Measurements from ENCODE around the gene CMTM7. TPM values are rescaled to one million over a fixed set of nuclear protein-coding genes. Genes with fewer than 3 reads are reported as not detected.

Gene CMTM7
- total and polyA plus RNA-seq, 12 donors = 5.4 to 19.2 (median 13.0) TPM

DNA sequence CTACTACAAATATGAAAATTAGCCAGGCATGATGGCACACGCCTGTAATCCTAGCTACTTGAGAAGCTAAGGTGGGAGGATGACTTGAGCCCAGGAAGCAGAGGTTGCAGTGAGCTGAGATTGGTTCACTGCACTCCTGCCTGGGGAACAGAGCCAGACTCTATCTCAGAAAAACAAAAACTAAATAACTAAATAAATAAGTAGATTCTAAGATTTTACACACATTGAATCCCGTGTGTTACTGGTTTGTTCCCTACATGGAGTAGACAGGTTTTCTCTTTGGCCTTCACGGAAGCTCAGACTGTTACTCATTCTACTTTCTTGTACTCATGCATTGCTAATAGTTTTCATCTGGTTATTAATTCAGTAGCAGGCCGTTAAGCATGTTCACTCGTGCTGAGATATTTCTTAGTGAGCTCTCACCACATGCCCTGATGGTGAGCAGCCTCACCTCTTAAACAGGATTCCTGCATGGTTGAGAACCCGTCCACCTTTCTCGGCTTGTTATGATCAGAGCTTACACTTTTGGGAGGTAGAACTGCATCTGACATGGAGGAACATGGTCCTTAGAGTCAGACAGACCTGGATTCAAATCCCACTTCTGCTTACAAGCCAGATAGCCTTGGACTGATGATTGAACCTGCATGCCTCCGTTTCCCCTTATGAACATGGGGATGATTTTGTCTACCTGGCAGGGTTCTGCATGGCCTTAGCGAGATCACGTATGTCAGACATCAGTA is 49.1 kb downstream of the CMTM7 start:
- 87 to 90% (median 88%) methylated on average over 10 of the region's 10 CpGs for WGBS, 4 donors
- intact Hi-C loops (cut with DNase I) = no loop called here

DNA sequence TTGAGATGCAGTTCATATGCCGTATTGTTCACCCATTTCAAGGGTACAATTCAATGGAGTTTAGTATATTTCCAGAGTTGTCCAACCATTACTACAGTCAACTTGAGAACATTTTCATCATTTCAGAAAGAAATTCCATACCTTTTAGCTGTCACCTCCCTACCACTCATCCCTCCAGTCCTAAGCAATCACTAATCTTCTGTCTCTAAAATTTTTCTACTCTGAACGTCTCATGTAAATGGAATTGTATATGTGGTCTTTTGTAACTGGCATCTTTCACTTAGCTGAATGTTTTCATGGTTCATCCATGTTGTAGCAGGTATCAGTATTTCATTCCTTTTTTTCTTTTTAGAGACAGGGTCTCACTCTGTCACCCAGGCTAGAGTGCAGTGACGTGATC is 51.1 kb downstream of the CMTM7 start:
- no peaks in the 10 kb centered on the region for H3K36me3 ChIP-seq (replicated peaks in 1 of 2)
- intact Hi-C loops (cut with DNase I) = no loop called here
- no peaks in the 10 kb centered on the region for H3K27me3 ChIP-seq
- 92 to 99% (median 96%) methylated on average over 3 of the region's 3 CpGs for WGBS, 4 donors
- H3K27ac ChIP-seq = no peak overlapping the region
- H3K9me3 ChIP-seq (replicated peaks in 1 of 3) = no peaks in the 10 kb centered on the region
- no peaks in the 10 kb centered on the region for H3K4me1 ChIP-seq (replicated peaks in 1 of 2)
- no peak for DNase-seq
- TF ChIP-seq, protein P1, sequence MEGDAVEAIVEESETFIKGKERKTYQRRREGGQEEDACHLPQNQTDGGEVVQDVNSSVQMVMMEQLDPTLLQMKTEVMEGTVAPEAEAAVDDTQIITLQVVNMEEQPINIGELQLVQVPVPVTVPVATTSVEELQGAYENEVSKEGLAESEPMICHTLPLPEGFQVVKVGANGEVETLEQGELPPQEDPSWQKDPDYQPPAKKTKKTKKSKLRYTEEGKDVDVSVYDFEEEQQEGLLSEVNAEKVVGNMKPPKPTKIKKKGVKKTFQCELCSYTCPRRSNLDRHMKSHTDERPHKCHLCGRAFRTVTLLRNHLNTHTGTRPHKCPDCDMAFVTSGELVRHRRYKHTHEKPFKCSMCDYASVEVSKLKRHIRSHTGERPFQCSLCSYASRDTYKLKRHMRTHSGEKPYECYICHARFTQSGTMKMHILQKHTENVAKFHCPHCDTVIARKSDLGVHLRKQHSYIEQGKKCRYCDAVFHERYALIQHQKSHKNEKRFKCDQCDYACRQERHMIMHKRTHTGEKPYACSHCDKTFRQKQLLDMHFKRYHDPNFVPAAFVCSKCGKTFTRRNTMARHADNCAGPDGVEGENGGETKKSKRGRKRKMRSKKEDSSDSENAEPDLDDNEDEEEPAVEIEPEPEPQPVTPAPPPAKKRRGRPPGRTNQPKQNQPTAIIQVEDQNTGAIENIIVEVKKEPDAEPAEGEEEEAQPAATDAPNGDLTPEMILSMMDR (IDR thresholded peaks at IDR 0.05) = no peak
- TF ChIP-seq POLR2A (IDR thresholded peaks at IDR 0.05) = no peak
- no peak overlapping the region for H3K4me3 ChIP-seq

More for the DNA sequence above, 49.1 kb downstream of the CMTM7 start:
- no peaks in the 10 kb centered on the region for H3K27me3 ChIP-seq
- peak in 2 of 7 donors; percentile 1 to 6 for DNase-seq
- no peak for TF ChIP-seq POLR2A (IDR thresholded peaks at IDR 0.05)
- TF ChIP-seq, protein P1 (IDR thresholded peaks at IDR 0.05) = no peak
- no peaks in the 10 kb centered on the region for H3K36me3 ChIP-seq (replicated peaks in 1 of 2)
- no peaks in the 10 kb centered on the region for H3K9me3 ChIP-seq (replicated peaks in 1 of 3)
- H3K4me1 ChIP-seq (replicated peaks in 1 of 2) = no peaks in the 10 kb centered on the region
- H3K27ac ChIP-seq = no peak overlapping the region
- H3K4me3 ChIP-seq = no peak overlapping the region

DNA sequence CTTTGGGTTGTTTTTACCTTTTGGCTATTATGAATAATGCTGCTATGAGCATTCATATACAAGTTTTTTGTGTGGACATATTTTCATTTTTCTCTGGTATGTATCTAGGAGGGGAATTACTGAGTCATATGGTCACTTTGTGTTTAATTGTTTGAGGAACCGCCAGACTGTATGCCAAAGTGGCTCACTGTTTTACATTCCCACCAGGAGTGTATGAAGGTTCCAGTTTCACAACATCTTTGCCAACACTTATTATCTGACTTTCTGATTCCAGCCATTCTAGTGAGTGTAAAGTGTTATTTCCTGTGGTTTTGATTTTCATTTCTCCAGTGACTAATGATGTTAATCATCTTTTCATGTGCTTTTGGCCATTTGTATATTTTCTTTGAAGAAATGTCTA is 51.8 kb downstream of the CMTM7 start:
- Histone ChIP-seq H3K4me3 (no peak overlapping the region), H3K36me3 (replicated peaks in 1 of 2) (no peaks in the 10 kb centered on the region), H3K9me3 (replicated peaks in 1 of 3) (no peaks in the 10 kb centered on the region), H3K27ac (no peak overlapping the region), H3K4me1 (replicated peaks in 1 of 2) (no peaks in the 10 kb centered on the region), H3K27me3 (no peaks in the 10 kb centered on the region)
- TF ChIP-seq, protein P1 (IDR thresholded peaks at IDR 0.05) = no peak
- no peak for TF ChIP-seq POLR2A (IDR thresholded peaks at IDR 0.05)
- intact Hi-C loops (cut with DNase I) = no loop called here
- DNase-seq = no peak
- WGBS, 4 donors = 68 to 90% (median 84%) methylated on average over 1 of the region's 1 CpG

DNA sequence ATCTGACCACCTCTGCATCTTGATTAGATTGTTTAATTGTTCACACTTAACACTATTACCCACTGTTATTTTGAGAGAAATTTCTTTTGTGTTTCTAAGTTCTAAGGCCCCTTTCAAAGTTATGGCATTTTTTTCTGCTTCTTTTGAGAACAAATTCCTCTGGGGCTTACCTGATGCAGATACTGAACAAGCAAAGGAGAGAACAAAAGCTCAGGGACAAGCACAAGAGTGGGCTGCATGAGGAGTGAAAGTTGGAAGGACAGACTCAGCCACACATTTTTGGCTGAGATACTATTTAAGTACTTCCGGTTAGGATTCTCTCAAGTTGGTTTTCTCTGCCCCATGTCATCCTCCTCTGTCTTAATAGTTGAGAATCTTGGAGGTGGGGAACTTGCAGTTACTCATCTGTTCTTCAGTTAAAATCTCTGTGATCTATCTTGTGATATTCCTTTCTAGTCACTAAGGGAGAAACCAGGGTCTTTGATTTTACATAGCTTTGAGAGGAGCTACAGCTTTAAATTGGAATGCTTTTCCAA is 56.3 kb downstream of the CMTM7 start:
- TF ChIP-seq, protein P1 (IDR thresholded peaks at IDR 0.05) = no peak
- no peaks in the 10 kb centered on the region for H3K4me1 ChIP-seq (replicated peaks in 1 of 2)
- no peak overlapping the region for H3K27ac ChIP-seq
- no peaks in the 10 kb centered on the region for H3K27me3 ChIP-seq
- no peaks in the 10 kb centered on the region for H3K9me3 ChIP-seq (replicated peaks in 1 of 3)
- no peak for DNase-seq
- intact Hi-C loops (cut with DNase I) = no loop called here
- no peak overlapping the region for H3K4me3 ChIP-seq
- 64 to 84% (median 80%) methylated on average over 1 of the region's 1 CpG for WGBS, 4 donors
- H3K36me3 ChIP-seq (replicated peaks in 1 of 2) = no peaks in the 10 kb centered on the region

Measured in adrenal gland (tissue), 12 donors.